GM23338 (cell line): Measurements from ENCODE around the gene ICAM3. TPM values are rescaled to one million over a fixed set of nuclear protein-coding genes. Genes with fewer than 3 reads are reported as not detected.
"Not testable (repeated sequence)": the region's sequence is repeated elsewhere in the genome, so short reads cannot be mapped to it uniquely, and the experiment has no call there.

Source experiments
- ATAC-seq: fragments of 200-7000 bp; cut with Tn5 transposase; 3 replicates; pipeline ENCODE4 v1.9.1; 2020
- DNase-seq: peaks from one replicate; pipeline ENCODE4 v3.0.0-alpha.2; 2015; ENCODE audit warnings: low spot score
- H2AFZ ChIP-seq: fragments of 200-600 bp; sonication (generic); 2 replicates; pipeline ENCODE4 v1.8.0; 2016; ENCODE audit warnings: antibody characterized with exemption, mild to moderate bottlenecking, moderate library complexity
- H3F3A ChIP-seq: fragments of 200-600 bp; sonication (generic); replicated peaks from 2 replicates; pipeline ENCODE4 v1.8.0; 2017; ENCODE audit warnings: antibody characterized with exemption, mixed run types, low read depth
- H3K27ac ChIP-seq: fragments of 200-600 bp; sonication (generic); 2 replicates; pipeline ENCODE4 v1.6.1; 2016; ENCODE audit warnings: low read depth
- H3K27me3 ChIP-seq: fragments of 200-600 bp; sonication (generic); 2 replicates; pipeline ENCODE4 v1.8.0; 2016; ENCODE audit warnings: mild to moderate bottlenecking, mixed run types, moderate library complexity; ENCODE audit not compliant: insufficient read depth
- H3K36me3 ChIP-seq: fragments of 200-600 bp; sonication (generic); 2 replicates; pipeline ENCODE4 v1.8.0; 2016; ENCODE audit warnings: mild to moderate bottlenecking; ENCODE audit not compliant: insufficient read depth
- H3K4me1 ChIP-seq: fragments of 200-600 bp; sonication (generic); 2 replicates; pipeline ENCODE4 v1.8.0; 2016; ENCODE audit warnings: mild to moderate bottlenecking, moderate library complexity; ENCODE audit not compliant: insufficient read depth
- H3K4me2 ChIP-seq: fragments of 200-600 bp; sonication (generic); 2 replicates; pipeline ENCODE4 v1.7.1; 2017; ENCODE audit warnings: mixed run types
- H3K4me3 ChIP-seq: fragments of 200-600 bp; sonication (generic); 2 replicates; pipeline ENCODE4 v1.6.1; 2016; ENCODE audit warnings: mixed run types
- H3K79me2 ChIP-seq: fragments of 200-600 bp; sonication (generic); replicated peaks from 2 replicates; pipeline ENCODE4 v1.8.0; 2017; ENCODE audit warnings: mild to moderate bottlenecking; ENCODE audit not compliant: insufficient read depth
- H3K9me2 ChIP-seq: fragments of 200-600 bp; sonication (generic); 2 replicates; pipeline ENCODE4 v1.8.0; 2017; ENCODE audit not compliant: insufficient read depth
- H4K20me1 ChIP-seq: fragments of 200-600 bp; sonication (generic); replicated peaks from 2 replicates; pipeline ENCODE4 v1.8.0; 2017; ENCODE audit warnings: mild to moderate bottlenecking; ENCODE audit not compliant: insufficient read depth
- H3K27ac Mint-ChIP-seq: 2 replicates; pipeline ENCODE4 v1.8.0; 2020; ENCODE audit warnings: inconsistent platforms, mild to moderate bottlenecking, moderate library complexity, mixed read lengths
- H3K27me3 Mint-ChIP-seq: 3 replicates; pipeline ENCODE4 v1.8.0; 2022; ENCODE audit warnings: low read depth, mild to moderate bottlenecking, moderate library complexity, mixed read lengths, inconsistent platforms; ENCODE audit not compliant: insufficient read depth, poor library complexity
- H3K36me3 Mint-ChIP-seq: 3 replicates; pipeline ENCODE4 v1.8.0; 2021; ENCODE audit warnings: low read depth, mild to moderate bottlenecking, inconsistent platforms, moderate library complexity, mixed read lengths
- H3K4me1 Mint-ChIP-seq: 3 replicates; pipeline ENCODE4 v1.8.0; 2020; ENCODE audit warnings: mild to moderate bottlenecking, inconsistent platforms, mixed read lengths
- H3K4me3 Mint-ChIP-seq: 3 replicates; pipeline ENCODE4 v1.8.0; 2021; ENCODE audit warnings: moderate library complexity, mild to moderate bottlenecking, inconsistent platforms, mixed read lengths
- H3K9me3 Mint-ChIP-seq: 3 replicates; pipeline ENCODE4 v1.8.0; 2020; ENCODE audit warnings: moderate library complexity, mild to moderate bottlenecking, inconsistent platforms, mixed read lengths
- CREB1 ChIP-seq: fragments of 250-450 bp; sonication (Bioruptor Pico); IDR thresholded peaks from 2 replicates; pipeline ENCODE4 v1.5.0; 2020; ENCODE audit warnings: low read depth, mild to moderate bottlenecking, moderate library complexity
- POLR2AphosphoS5 ChIP-seq: IDR thresholded peaks from 2 replicates; pipeline ENCODE4 v1.6.1; 2016; ENCODE audit warnings: antibody characterized with exemption, low read depth
- STAT1 ChIP-seq: IDR thresholded peaks from one replicate; pipeline ENCODE4 v1.6.1; 2016; ENCODE audit warnings: antibody characterized with exemption; ENCODE audit not compliant: unreplicated experiment
- ZNF331 ChIP-seq: fragments of 250-450 bp; sonication (Bioruptor Pico); IDR thresholded peaks from 2 replicates; pipeline ENCODE4 v1.5.0; 2020; ENCODE audit warnings: low read depth, mild to moderate bottlenecking, moderate library complexity
- ZNF462 ChIP-seq: fragments of 250-450 bp; sonication (Bioruptor Pico); IDR thresholded peaks from 2 replicates; pipeline ENCODE4 v1.5.0; 2020; ENCODE audit warnings: mild to moderate bottlenecking, moderate library complexity
- polyA plus RNA-seq: library from polyadenylated mRNA; unstranded; fragments of >200 nt; fragmentation: Nextera tagmentation; extraction: Ambion mirVana; gene quantifications from 2 replicates; pipeline ENCODE4 v1.2.1, GENCODE V29; 2016
- total RNA-seq: library from RNA; depleted of rRNA; stranded (reverse); fragments of >200 nt; shearing (Covaris generic); gene quantifications from 2 replicates; pipeline ENCODE4 v1.2.3, GENCODE V29; 2014

Gene ICAM3
- total and polyA plus RNA-seq, 2 experiments from 2014 or later: 9.6 to 14.7 TPM

- TF ChIP-seq STAT1 (no peak), ZNF462 (CRISPR knock-in tag) (no peak), ZNF331 (no peak), POLR2AphosphoS5 (no peak), CREB1 (CRISPR knock-in tag) (no peak)
These were observed 484 bp downstream of the ICAM3 start (continued) for GRCh38 chr19:10338940-10339339.

- Histone ChIP-seq H4K20me1 (peaks cover 10% of the 10 kb centered on the region), H3K79me2 (peaks cover 15% of the 10 kb centered on the region), H3K4me1 (peaks cover 32% of the 10 kb centered on the region; the same call in 1 of the 2 replicates)
- H3K4me2 ChIP-seq, DNase-seq, H3K4me3 ChIP-seq, H3F3A ChIP-seq, ATAC-seq, H3K36me3 ChIP-seq, H3K9me3 Mint-ChIP-seq, H3K27ac ChIP-seq, H3K27ac Mint-ChIP-seq, H2AFZ ChIP-seq, H3K36me3 Mint-ChIP-seq, H3K4me3 Mint-ChIP-seq, H3K9me2 ChIP-seq, H3K27me3 ChIP-seq: not testable (repeated sequence)
- Mint-ChIP-seq H3K27me3 (peaks cover 19% of the 10 kb centered on the region), H3K4me1 (peaks cover 25% of the 10 kb centered on the region)
These were observed 2.7 kb downstream of the ICAM3 start for GRCh38 chr19:10336725-10337124.
